Adrenal gland (tissue), 12 donors: ENCODE data around the gene YPEL5. TPM values are rescaled to one million over a fixed set of nuclear protein-coding genes. Genes with fewer than 3 reads are reported as not detected.

Source experiments
- DNase-seq, 7 donors: peaks; one replicate each; pipeline ENCODE4 v3.0.0-alpha.2; 2019 to 2020
- H3K27ac ChIP-seq, 5 donors: fragments of 200-600 bp; sonication (generic) in 4 of 5; 1 replicate in 3 of 5; 2 replicates in 2 of 5; pipeline versions ENCODE4 v1.5.1 to v1.8.0; 2016 to 2020; ENCODE audit warnings: mild to moderate bottlenecking in 1 of 5
- H3K27me3 ChIP-seq: fragments of 200-600 bp; 2 replicates; pipeline ENCODE4 v1.8.0; 2021
- H3K36me3 ChIP-seq, 2 donors: fragments of 200-600 bp; replicated peaks in 1 of 2; 1 replicate in 1 of 2; 2 replicates in 1 of 2; pipeline versions ENCODE4 v1.5.1 to v1.8.0; 2018 to 2022
- H3K4me1 ChIP-seq, 2 donors: fragments of 200-600 bp; replicated peaks in 1 of 2; 1 replicate in 1 of 2; 2 replicates in 1 of 2; pipeline versions ENCODE4 v1.5.1 to v1.8.0; 2018 to 2021
- H3K4me3 ChIP-seq, 4 donors: fragments of 200-600 bp; sonication (generic) in 3 of 4; one replicate each; pipeline ENCODE4 v1.5.1; 2016 to 2018
- H3K9me3 ChIP-seq, 3 donors: fragments of 200-600 bp; sonication (generic) in 1 of 3; replicated peaks in 1 of 3; 1 replicate in 2 of 3; 2 replicates in 1 of 3; pipeline versions ENCODE4 v1.5.1 to v1.8.0; 2016 to 2021
- CTCF ChIP-seq, 6 experiments: fragments of 450-650 bp in 4 of 6; fragments of 200-600 bp in 2 of 6; sonication (generic) in 1 of 6; IDR thresholded peaks; 1 replicate in 5 of 6; 2 replicates in 1 of 6; pipeline versions ENCODE4 v1.5.1 to v1.8.0; 2016 to 2021; ENCODE audit warnings: antibody characterized with exemption in 6 of 6, mild to moderate bottlenecking in 2 of 6, moderate library complexity in 1 of 6
- POLR2A ChIP-seq, 2 donors: fragments of 450-650 bp; IDR thresholded peaks; one replicate each; pipeline ENCODE4 v1.6.1; 2017; ENCODE audit warnings: antibody characterized with exemption in 2 of 2, mild to moderate bottlenecking in 2 of 2, moderate library complexity in 1 of 2
- WGBS, 4 donors: extraction: QIAGEN DNeasy Blood & Tissue Kit in 2 of 4; methylation state at CpG; one replicate each; pipeline versions ENCODE4 v1.1.5 to v1.1.7; 2013 to 2017; 5-methylcytosine and 5-hydroxymethylcytosine counted together
- intact Hi-C, 2 donors: fragments of 100-400 bp; cut with DNase I; formaldehyde crosslinking; loops; one replicate each; pipeline versions ENCODE4 v1.14.1 to v1.15.0; 2022 to 2023
- polyA plus RNA-seq, 3 donors: library from polyadenylated mRNA; stranded (reverse); fragments of 200-250 nt in 2 of 3; fragments of 350-450 nt in 1 of 3; fragmentation: Illumina TruSeq in 1 of 3; extraction: RNeasy Lipid Tissue Mini Kit (QIAGEN cat#74804) in 1 of 3; gene quantifications; one replicate each; pipeline ENCODE4 v1.2.3, GENCODE V29; 2013 to 2014
- total RNA-seq, 9 donors: library from RNA; depleted of rRNA in 4 of 9; stranded (reverse); fragments of >200 nt in 4 of 9; fragments of 120-200 nt in 1 of 9; fragmentation: NEBNext Ultra II Directional in 1 of 9; extraction: Animal tissue kit (Norgen Biotek cat#: 25700) in 1 of 9; gene quantifications; one replicate each; pipeline versions ENCODE4 v1.1.0 to v1.2.4, GENCODE V29; 2013 to 2023
- donor health status: healthy with polysubstance abuse.
- donor health status: Bipolar disorder and iron deficiency.
- donor health status: DM: yes; HTN: yes; CAD: no.
- donor health status: DM: no; HTN: no; CAD: no.
- donor health status: DM: no; HTN: no; CAD: no.
- donor health status: DM: yes; HTN: yes; CAD: no.

The YPEL5 gene
- total and polyA plus RNA-seq, 12 donors, result 58.5 to 135 (median 84.2) TPM

- H3K4me3 ChIP-seq, result no peak overlapping the region
- TF ChIP-seq POLR2A (IDR thresholded peaks at IDR 0.05) (no peak), CTCF (IDR thresholded peaks at IDR 0.05) (no peak)
- no peak overlapping the region for H3K27ac ChIP-seq
- no peak for DNase-seq
- 77 to 91% (median 78%) methylated on average over 3 of the region's 3 CpGs for WGBS, 4 donors
- H3K36me3 ChIP-seq, result peaks cover 0 to 42% of the 10 kb centered on the region in 2 donors
- peaks cover 0 to 28% of the 10 kb centered on the region in 2 donors for H3K4me1 ChIP-seq
- no peaks in the 10 kb centered on the region for H3K9me3 ChIP-seq
- intact Hi-C loops, result no loop called here
- no peaks in the 10 kb centered on the region for H3K27me3 ChIP-seq
Measured at GRCh38 chr2:30155889-30156658, 9.3 kb downstream of the YPEL5 start.

GRCh38 chr2:30157616-30158015 lies 10.8 kb downstream of the YPEL5 start:
- WGBS, 4 donors, result 80 to 89% (median 87%) methylated on average over 4 of the region's 4 CpGs

GRCh38 chr2:30159766-30160165 lies 13.0 kb downstream of the YPEL5 start:
- TF ChIP-seq POLR2A (IDR thresholded peaks at IDR 0.05) (no peak), CTCF (IDR thresholded peaks at IDR 0.05) (no peak)
- Histone ChIP-seq H3K4me1 (peaks cover 0 to 20% of the 10 kb centered on the region in 2 donors), H3K4me3 (no peak overlapping the region), H3K27ac (no peak overlapping the region), H3K36me3 (peaks cover 0 to 42% of the 10 kb centered on the region in 2 donors), H3K9me3 (no peaks in the 10 kb centered on the region), H3K27me3 (no peaks in the 10 kb centered on the region)
- intact Hi-C loops, result loop anchor here in 1 of 2 donors (10.0 kb wide), 1 partner anchor 545 kb away; no protein-coding TSS in a partner anchor
- 88 to 94% (median 92%) methylated on average over 2 of the region's 2 CpGs for WGBS, 4 donors
- DNase-seq, result no peak

More at GRCh38 chr2:30157616-30158015, 10.8 kb downstream of the YPEL5 start:
- peaks cover 0 to 18% of the 10 kb centered on the region in 2 donors for H3K4me1 ChIP-seq
- DNase-seq, result no peak
- H3K9me3 ChIP-seq, result no peaks in the 10 kb centered on the region
- H3K27ac ChIP-seq, result no peak overlapping the region
- no peak overlapping the region for H3K4me3 ChIP-seq
- H3K36me3 ChIP-seq, result peaks cover 0 to 42% of the 10 kb centered on the region in 2 donors
- no peaks in the 10 kb centered on the region for H3K27me3 ChIP-seq
- intact Hi-C loops, result no loop called here
- TF ChIP-seq CTCF (IDR thresholded peaks at IDR 0.05), result no peak
- TF ChIP-seq POLR2A (IDR thresholded peaks at IDR 0.05), result no peak

GRCh38 chr2:30161929-30162706 lies 15.3 kb downstream of the YPEL5 start:
- DNase-seq, result no peak
- no peaks in the 10 kb centered on the region for H3K27me3 ChIP-seq
- no peak for TF ChIP-seq CTCF (IDR thresholded peaks at IDR 0.05)
- no peak for TF ChIP-seq POLR2A (IDR thresholded peaks at IDR 0.05)
- H3K9me3 ChIP-seq, result no peaks in the 10 kb centered on the region
- WGBS, 4 donors, result 86 to 89% (median 89%) methylated on average over 7 of the region's 7 CpGs
- no peak overlapping the region for H3K27ac ChIP-seq
- peaks cover 0 to 35% of the 10 kb centered on the region in 2 donors for H3K36me3 ChIP-seq
- H3K4me3 ChIP-seq, result no peak overlapping the region
- H3K4me1 ChIP-seq, result peaks cover 0 to 9% of the 10 kb centered on the region in 2 donors
- intact Hi-C loops, result loop anchor here in 1 of 2 donors (10.0 kb wide), 1 partner anchor 543 kb away; no protein-coding TSS in a partner anchor
